Measurements from ENCODE around the gene CCSAP.

DNA sequence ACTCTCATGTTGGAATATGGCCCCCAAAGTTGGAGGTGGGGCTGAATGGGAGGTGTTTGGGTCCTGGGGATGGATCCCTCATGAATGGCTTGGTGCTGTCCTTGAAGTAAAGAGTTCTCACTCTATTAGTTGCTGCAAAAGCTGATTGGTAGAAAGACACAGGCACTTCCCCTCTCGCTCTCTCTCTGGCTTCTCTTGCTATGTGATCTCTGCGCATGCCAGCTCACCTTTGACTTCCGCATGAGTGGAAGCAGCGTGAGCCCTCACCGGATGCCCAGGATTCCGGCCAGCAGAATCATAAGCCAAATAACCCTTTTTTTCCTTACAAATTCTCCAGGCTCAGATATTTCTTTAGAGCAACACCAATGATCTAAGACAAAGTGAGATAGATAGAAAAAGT lies 20.9 kb upstream of the CCSAP start:
- TF ChIP-seq TSHZ2 (CRISPR knock-in tag; IDR thresholded peaks at IDR 0.05) (no peak), ZNF70 (CRISPR knock-in tag; IDR thresholded peaks at IDR 0.05) (no peak)

Data from SK-N-SH treated with all-trans-retinoic acid at 6 μM for 48 hours (cell line).